NCI-H1694 treated with DMSO at 0.1 percent for 48 hours (cell line): ENCODE measurements around the gene RNF182.
"Not testable (repeated sequence)": the region's sequence is repeated elsewhere in the genome, so short reads cannot be mapped to it uniquely, and the experiment has no call there.

Experiments
- DNase-seq: peaks from one replicate; lab custom pipeline; 2025; lab: John Stamatoyannopoulos, UW

RNF182 gene

GRCh38 chr6:13965582-13966127 lies 40.9 kb downstream of the RNF182 start:
- DNase-seq = no peak

DNA sequence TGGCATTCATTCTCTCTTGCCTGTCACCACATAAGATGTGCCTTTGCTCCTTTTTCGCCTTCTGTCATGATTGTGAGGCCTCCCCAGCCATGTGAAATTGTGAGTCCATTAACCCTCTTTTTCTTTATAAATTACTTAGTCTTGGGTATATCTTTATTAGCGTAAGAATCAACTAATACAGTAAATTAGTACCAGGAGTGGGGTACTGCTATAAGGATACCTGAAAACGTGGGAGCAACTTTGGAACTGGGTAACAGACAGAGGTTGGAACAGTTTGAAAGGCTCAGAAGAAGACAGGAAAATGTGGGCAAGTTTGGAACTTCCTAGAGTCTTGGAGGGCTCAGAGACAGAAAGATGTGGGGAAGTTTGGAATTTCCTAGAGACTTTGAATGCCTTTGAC lies 46.6 kb downstream of the RNF182 start:
- DNase-seq = no peak

DNA sequence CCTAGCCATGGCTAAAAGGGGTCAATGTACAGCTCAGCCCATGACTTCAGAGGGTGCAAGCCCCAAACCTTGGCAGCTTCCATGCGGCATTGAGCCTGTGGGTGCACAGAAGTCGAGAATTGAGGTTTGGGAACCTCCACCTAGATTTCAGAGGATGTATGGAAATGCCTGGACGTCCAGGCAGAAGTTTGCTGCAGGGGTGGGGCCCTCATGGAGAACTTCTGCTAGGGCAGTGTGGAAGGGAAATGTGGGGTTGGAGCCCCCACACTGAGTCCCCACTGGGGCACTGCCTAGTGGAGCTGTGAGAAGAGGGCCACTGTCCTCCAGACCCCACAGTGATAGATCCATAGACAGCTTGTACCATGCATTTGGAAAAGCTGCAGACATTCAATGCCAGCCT lies 47.9 kb downstream of the RNF182 start:
- DNase-seq = not testable (repeated sequence)

- DNase-seq = not testable (repeated sequence)
These were observed 48.7 kb downstream of the RNF182 start for GRCh38 chr6:13973422-13973821.

- no peak for DNase-seq
These were observed 53.4 kb downstream of the RNF182 start for GRCh38 chr6:13978102-13978640.

DNA sequence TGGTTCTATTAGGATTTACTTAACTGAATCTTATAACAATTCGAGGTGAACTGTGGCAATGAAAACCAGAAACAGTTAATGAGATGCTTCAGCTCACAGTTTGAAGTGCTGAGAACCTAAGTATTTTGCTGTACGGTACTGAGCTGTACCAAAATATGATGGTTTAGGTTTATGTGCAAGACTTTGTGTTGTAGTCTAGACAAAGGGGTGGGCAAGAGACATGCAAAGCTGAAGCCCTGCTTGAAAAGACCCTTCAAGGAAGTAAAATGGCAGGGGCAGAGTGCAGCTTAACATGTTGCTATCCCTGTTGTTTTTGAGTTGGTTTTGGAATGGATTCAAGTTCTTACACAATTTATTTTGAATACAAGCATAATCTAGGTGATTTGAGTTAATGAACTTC lies 54.0 kb downstream of the RNF182 start:
- no peak for DNase-seq

DNA sequence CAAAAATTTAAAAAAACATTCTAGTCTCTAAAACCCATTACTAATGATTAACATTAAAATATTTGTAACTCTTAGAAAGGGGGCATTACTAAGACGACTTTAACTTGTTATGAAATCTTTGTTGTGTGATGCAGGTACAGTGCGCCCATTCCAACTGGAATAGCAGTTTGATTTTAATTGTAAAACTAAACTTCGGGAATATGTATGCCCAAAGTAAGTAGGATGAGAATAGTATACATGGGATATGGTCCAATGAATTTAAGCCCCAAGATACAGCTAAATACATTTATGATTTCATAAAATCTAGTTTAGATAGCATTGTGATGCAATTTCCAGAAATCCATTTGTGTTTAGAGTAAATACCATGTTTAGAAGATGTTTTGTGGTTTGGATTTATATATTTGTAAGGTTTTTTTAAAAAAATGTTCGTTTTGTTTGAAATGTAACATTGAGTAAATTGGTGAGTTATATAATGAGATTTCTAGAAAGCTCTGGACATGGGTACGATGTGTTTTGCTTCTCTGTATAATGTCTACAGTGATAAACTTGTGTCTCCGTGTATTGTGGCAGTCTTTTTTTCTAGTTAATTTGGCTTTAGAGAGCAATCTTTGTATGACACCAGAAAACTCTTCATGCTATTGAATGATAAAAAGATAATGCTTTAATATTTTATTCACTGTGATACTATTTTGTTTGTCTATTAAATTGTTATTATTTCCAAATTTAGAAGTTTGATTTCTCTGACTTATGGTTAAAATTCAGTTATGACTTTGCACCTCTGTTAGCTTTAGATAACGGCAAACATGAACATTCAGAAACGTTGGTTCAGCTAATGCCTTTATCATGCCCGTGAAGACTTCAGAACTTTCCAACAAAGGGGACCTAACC lies 54.8 kb downstream of the RNF182 start:
- DNase-seq = no peak

- no peak for DNase-seq
These were observed 55.8 kb downstream of the RNF182 start for GRCh38 chr6:13980534-13980933.

DNA sequence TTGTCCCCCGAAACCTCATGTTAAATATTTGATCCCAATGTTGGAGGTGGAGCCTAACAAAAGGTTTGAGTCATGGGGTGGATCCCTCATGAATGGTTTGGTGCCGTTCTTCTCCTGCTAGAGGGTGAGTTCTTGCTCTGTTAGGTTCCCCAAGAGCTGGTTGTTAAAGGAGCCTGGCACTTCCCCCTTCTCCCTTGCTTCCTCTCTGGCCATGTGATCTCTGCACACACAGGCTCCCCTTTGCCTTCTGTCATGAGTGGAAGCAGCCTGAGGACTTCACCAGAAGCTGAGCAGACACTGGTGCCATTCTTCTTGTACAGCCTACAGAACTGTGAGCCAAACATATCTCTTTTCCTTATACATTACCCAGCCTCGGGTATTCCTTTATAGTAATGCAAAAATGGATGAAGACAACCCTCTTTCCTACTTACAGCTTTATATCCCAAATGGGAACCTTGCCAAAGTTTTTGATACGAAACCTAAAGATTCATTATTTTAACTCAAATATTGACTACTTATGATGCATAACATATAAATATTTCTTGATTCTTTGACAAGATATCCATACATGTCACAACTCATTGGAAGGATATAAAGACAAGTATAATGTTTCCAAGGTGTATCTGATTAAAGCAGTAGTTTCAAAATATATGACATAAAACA lies 61.0 kb downstream of the RNF182 start:
- no peak for DNase-seq

GRCh38 chr6:13986700-13987399 lies 62.1 kb downstream of the RNF182 start:
- no peak for DNase-seq

GRCh38 chr6:13987400-13987865 lies 62.7 kb downstream of the RNF182 start:
- DNase-seq = no peak

- no peak for DNase-seq
These were observed 63.4 kb downstream of the RNF182 start for GRCh38 chr6:13988049-13988738.

DNA sequence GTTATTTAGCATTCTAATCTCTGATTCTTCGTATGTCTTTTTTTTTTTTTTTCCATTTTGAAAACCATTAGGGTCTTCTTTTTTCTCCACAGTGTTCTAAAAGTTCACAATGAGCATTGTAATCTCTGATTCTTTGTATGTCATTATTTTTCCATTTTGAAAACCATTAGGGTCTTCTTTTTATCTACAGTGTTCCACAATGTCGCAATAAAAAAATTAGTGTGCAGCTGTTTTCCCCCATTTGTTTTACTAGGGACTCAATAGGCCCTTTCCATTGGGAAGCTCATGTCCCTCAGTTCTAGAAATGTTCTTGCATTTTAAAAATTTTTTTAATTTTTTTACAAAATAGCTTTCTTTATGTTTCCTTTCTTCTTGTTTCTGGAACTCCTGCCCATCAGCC lies 64.2 kb downstream of the RNF182 start:
- no peak for DNase-seq

GRCh38 chr6:13989496-13990144 lies 64.9 kb downstream of the RNF182 start:
- no peak for DNase-seq

DNA sequence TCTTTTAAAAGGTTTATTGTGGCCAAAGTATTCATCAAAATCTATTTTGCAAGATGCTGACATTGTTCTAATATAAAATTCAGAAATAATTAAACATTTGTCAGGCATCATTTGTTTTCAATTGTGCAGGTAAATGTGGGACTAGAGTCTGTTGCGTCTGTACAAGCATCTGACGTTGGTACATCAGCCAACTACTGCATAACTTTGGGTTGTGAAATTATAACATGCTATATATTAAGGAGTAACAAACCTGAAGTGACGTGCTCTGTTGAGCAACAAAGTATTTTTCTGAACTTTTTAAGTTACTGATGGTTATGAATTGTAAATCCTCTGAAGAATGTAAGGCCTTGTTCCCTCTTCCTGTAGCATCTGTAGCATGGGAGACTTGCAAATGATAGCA lies 66.0 kb downstream of the RNF182 start:
- DNase-seq = no peak

DNA sequence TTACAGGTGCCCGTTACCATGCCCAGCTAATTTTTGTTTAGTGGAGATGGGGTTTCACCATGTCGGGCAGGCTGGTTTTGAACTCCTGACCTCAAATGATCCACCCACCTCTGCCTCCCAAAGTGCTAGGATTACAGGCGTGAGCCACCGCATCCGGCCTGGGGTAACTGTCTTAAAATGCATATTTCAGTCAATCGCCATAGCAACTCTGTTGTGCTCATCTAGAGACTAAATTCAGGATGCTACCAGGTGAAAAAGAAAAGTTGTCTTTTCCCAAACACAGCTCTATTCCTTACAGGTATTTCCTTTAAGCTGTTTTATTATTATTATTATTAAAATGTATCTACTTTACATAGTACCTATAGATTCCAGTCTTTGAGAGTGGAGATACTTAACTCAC lies 66.6 kb downstream of the RNF182 start:
- DNase-seq = no peak

DNA sequence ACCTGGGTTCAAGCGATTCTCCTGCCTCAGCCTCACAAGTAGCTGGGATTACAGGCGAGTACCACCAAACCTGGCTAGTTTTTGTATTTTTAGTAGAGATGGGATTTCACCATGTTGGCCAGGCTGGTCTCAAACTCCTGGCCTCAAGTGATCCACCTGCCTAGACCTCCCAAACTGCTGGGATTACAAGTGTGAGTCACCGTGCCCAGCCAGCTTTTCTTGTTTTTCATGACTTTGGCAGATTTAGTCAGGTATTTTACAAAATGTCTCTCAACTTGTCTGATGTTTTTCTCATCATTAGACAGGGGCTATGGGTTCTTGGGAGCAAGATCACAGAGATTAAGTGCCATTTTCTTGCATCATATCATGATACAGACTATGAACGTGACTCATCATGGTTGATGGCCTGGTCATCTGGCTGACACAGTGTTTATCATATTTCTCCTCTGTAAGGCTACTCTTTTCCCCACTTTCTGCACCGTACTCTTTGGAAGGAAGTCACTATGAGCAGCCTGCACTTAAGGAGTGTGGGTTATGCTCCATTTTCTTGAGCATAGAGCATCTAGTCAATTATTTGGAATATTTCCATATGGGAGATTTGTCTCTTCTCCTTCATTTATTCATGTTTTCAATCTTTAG lies 67.8 kb downstream of the RNF182 start:
- DNase-seq = no peak

GRCh38 chr6:13993416-13993815 lies 68.7 kb downstream of the RNF182 start:
- no peak for DNase-seq

DNA sequence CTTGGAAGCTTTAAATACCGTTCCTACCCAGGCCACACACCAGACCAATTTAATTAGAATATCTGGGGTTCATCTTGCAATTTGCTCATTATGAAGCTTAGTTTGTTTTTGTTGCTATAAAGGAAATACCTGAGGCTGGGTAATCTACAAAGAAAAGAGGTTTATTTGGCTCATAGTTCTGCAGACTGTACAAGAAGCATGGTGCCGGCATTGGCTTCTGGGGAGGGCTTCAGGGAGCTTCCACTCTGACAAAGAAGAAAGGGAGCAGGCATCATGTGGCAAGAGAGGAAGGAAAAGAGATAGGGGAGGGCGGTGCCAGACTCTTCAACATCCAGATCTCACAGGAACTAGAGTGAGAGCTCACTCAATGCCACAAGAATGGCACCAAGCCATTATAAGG lies 73.6 kb downstream of the RNF182 start:
- no peak for DNase-seq

GRCh38 chr6:14000901-14001300 lies 76.1 kb downstream of the RNF182 start:
- no peak for DNase-seq
